Cortex of kidney (tissue), 1 donor: ENCODE data around the gene FMO2.

ENCODE experiments used
- DNase-seq: peaks from one replicate; lab custom pipeline; 2025; lab: John Stamatoyannopoulos, UW

The FMO2 gene, protein sequence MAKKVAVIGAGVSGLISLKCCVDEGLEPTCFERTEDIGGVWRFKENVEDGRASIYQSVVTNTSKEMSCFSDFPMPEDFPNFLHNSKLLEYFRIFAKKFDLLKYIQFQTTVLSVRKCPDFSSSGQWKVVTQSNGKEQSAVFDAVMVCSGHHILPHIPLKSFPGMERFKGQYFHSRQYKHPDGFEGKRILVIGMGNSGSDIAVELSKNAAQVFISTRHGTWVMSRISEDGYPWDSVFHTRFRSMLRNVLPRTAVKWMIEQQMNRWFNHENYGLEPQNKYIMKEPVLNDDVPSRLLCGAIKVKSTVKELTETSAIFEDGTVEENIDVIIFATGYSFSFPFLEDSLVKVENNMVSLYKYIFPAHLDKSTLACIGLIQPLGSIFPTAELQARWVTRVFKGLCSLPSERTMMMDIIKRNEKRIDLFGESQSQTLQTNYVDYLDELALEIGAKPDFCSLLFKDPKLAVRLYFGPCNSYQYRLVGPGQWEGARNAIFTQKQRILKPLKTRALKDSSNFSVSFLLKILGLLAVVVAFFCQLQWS

DNA sequence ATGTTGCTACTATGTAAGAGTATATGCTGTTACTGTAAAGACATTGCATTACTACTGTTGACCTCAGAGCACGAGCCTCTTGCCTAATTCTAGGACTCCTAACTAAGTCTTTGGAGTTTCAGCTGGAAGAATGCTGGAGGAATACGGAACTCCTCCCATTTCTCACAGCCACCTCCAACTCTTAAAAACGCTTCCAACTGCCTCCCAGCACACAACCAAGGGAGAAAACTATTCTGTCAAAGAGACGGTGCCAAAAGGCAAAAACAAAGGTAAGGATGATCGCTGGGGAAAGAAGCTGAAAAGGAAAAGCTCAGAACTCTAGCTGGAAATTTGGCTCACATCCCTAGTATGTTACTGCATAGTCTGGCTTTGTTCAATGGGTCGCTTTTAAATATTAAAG, at the start of gene FMO2:
Gene FMO2, plus strand, starts transcription at position 210 of the 400 bp plus-strand sequence. CDS start 414 bp downstream, outside the sequence.
- DNase-seq, result no peak

DNA sequence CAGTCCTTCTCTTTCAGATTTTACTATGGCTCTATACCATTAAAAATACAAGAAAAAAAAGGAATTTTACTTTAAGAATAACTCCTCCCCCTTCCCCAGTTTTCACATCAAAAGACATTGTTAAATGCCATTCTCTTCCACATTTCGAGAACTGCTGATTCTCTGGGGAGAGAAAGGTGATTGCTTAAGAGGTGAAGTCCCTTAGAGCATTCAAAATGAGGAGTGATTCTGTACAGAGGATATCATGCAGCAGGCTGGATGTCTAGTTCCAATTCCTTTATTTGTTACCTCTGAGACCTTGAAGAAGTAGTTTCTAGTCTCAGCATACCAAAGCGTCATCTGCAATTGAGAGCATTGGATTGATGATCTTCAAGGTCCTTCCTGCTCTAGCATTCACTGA, 47.5 kb upstream of the FMO2 start:
- DNase-seq, result no peak

DNA sequence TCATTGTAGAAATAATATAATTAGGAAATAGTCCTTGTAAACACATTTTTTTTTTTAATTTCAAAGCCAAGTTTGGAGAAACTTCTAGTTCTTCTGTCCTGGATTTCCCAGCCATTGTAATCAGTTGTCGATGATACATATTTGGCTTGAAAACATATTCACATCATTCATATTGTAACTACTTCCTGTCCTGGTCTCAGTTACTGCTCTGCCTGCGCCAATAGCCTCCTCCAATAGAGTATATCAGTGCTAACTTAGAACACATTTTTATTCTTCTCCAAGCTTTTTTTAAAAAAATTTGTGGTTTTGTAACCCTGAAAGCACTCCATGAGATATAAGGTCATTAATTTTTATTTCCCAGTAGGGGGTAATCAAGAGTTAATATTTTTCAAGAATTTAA, 46.1 kb upstream of the FMO2 start:
- DNase-seq, result no peak

GRCh38 chr1:171139890-171140289, 45.2 kb upstream of the FMO2 start:
- DNase-seq, result no peak

GRCh38 chr1:171140401-171140800, 44.7 kb upstream of the FMO2 start:
- no peak for DNase-seq

- no peak for DNase-seq
These were observed 44.0 kb upstream of the FMO2 start for GRCh38 chr1:171140956-171141687.

DNA sequence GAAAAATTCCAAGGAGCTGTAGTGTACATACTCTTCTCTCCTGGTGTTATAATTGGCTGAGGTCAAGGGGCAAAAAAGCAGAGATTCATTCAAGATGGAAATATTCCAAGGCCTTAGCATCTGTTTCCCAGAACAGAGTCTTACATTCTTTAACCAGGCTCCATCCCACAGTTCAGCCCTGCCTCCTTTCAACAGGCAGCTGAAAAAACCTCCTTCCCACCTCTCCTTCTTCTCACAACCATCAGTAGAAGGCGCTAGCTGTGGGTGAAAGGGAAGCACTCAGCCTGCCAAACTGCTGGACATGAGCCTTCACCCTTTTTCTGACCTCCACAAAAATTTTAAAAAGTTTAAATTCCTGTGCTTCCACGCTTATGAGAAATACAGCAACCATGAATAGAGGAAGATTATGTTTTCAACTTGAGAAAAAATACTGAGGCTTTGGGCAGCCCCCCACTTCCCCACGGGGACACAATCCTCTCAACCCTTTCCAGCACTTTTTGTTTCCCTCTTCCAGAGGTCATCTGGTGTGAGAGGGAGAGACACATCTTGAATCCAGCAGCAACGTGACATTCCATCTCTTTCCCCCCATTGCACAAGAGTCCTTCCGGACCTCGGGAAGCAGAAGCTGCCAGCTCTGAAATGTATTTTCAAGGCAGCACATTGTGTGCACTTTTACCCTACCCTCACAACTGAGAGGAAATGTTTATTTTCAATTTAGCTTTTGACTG, 43.2 kb upstream of the FMO2 start:
- DNase-seq, result no peak

DNA sequence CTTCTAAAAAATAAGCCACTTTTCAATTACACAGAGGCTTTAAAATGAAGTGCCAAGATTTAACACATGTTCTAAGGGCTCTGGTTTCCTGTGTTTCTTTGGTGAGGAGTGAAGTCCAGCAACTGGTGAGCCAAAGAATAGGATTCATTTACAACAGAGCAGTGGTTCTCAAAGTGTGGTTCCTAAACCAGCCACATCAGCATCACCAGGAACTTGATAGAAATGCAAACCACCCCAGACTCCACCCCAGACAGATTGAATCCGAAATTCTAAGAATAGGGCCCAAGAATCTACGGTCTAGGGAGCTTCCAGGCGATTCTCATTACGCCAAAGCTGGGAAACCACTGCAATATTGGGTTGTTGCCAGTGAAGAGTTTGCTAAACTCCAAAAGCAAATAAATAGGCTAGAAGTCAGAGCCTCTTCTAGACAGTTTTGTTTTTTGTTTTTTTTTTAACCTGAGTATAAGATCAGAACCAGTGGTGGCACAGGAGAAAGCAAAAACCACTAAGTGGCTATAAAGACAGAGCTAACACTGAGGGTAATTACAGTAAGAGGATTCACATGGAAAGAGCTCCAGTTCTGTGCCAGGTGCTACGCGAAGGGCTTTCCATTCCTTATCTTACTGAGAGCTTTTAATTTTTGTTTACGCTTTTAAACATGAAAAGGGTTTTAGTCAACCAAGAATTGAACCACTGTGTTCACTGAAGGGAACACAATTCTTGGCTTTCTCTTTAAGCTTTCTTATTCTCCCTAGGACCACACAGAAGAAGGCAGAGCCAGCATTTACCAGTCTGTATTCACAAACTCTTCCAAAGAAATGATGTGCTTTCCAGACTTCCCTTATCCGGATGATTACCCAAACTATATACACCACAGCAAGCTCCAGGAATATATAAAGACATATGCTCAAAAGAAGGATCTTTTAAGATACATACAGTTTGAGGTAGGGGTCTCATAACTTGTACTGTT, 42.4 kb upstream of the FMO2 start:
- DNase-seq, result no peak

DNA sequence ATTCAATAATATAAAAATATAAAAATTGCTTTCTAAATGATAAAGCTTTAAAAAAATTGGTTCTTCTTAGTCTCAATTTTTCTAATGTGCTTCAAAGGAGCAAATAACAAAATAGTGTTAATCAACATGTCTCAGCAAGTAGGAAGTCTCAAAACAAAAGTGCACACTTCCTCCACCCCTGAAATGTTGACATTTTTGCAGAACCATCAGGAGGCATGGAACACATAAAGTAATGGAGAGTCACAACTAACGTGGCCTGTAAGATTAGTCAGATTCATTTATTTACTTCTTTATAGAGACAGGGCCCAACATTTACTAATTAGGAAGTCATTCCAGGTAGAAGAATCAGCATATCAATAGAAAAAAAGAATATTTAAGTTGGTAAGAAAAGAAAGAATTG, 34.9 kb upstream of the FMO2 start:
- DNase-seq, result no peak

GRCh38 chr1:171152549-171152948, 32.6 kb upstream of the FMO2 start:
- no peak for DNase-seq

DNA sequence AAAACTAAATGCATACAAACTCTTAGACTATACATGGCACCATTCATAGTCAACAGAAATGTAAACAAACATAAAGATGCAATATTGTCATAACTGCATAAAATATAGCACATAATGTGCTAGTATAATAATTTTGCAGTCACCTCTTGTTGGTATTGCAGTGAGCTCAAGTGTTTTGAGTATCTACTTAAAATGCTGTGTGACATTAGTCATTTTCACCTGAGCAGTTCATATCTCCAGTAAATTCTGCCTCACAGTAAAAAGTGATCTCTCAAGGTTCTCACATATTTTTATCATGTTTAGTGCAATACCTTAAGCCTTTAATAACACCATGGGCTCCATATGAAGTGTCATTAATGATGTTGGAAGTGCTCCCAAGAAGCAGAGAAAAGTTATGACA, 29.6 kb upstream of the FMO2 start:
- DNase-seq, result no peak

- no peak for DNase-seq
These were observed 27.0 kb upstream of the FMO2 start for GRCh38 chr1:171158096-171158495.

- no peak for DNase-seq
These were observed 26.5 kb upstream of the FMO2 start for GRCh38 chr1:171158551-171158950.

DNA sequence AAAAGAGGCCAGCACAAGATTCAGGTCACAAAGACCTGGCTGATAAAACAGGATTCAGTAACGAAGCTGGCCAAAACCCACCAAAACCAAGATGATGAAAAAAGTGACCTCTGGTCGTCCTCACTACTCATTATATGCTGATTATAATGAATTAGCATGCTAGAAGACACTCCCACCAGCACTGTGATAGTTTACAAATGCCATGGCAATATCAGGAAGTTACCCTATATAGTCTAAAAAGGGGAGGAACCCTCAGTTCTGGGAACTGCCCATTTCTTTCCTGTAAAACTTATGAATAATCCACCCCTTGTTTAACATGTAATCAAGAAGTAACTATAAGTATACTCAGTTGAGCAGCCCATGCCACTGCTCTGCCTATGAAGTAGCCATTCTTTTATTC, 26.0 kb upstream of the FMO2 start:
- DNase-seq, result no peak

DNA sequence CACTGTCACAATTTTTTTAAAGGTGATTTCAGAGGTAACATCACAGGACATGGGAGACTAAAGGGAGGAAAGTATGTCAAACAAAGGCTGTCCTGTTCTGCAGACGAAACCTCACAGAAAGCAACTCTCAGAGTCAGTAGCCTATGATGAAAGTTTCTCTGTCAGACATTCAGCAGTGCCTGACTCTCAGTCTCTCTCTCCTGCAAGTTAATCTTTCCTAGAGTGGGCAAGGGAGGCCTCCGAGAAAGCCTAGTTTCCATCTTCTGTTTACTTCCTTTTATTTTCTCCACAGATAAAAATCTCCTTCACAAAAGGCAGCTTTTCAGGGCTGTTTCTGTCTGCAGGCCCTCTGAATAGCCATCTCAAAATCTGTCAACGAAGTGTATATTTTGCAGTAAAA, 24.9 kb upstream of the FMO2 start:
- DNase-seq, result no peak

DNA sequence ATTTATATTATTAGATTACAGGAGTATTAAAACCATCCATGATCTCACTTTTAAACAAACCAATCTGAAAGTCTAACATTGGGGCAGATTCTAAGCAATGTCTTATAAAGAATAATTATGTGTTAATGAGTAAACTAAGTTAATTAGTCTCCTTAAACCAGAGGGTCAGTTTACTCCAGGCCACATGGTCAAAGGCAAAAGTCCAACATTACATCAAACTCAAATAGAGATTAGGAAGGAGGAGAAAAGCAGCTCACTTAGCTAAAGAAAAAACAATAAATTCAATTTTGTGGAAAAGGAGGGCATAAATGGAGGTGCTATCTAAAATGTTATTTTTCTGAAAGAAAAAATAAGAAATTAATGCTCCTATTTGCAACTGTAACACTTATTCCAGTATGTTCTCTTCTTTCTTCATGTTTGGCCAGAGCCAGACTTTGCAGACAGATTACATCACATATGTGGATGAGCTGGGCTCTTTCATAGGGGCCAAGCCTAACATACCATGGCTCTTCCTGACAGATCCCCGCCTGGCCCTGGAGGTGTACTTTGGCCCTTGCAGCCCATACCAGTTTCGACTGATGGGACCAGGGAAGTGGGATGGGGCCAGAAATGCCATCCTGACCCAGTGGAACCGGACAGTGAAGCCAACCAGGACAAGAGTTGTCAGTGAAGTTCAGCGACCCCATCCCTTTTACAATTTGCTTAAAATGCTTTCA, 24.3 kb upstream of the FMO2 start:
- no peak for DNase-seq

DNA sequence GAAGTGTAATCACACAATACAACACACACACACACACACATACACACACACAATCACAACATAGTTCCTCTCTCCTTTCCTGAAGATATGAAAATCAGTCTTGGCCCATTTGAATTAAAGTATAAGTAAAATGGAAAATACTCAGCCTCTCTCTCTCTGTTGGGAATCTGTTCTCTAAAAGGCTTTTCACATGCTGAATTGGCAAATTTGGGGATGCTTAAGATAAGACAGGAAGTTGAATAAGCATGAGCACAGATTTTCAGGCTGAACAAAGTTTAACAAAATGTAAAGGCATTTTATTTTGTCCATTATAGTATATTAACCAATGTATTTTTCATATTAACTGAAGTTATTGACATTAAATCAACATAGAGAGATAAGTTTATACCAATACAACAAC, 23.7 kb upstream of the FMO2 start:
- DNase-seq, result no peak

GRCh38 chr1:171166361-171166760, 18.7 kb upstream of the FMO2 start:
- no peak for DNase-seq

- no peak for DNase-seq
These were observed 17.3 kb upstream of the FMO2 start for GRCh38 chr1:171167785-171168184.

DNA sequence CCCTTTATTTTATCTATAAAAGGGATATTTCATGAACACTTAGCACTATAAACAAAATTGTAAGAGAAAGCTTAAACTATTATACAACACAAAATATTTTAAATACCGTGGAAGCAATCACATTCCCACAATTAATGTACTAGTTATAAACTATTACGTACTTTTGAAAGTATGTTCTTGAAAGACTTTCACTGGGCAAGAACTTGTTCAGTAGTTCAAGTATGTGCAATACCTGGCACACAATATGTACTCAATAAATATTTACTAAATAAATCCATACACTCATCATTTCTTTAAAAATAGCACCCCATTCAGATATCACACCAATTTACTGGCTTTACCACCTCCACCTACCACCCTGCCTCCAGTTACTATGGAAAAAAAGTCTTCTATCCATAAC, 12.6 kb upstream of the FMO2 start:
- DNase-seq, result no peak

DNA sequence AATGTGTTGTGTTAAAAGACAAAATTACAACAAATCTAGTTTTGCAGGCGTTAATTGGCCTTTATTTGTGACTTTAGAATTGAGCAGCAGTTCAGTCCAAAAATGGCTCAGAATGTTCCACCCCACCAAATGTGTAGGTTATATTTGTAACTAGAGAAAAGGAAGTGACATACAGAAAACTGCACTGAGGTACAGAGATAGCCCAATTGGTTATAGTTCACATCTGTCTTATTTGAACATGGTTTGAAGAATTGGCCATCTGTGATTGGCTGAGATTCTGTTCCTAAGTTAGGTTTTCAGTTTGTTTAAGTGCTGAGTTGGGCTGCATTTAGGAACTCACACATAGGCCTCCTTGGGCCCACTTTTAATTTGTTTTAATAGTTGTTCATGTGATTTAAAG, 12.0 kb upstream of the FMO2 start:
- no peak for DNase-seq
